HL-60 (cell line): ENCODE measurements around the gene C1QTNF7.

Experiments used
- DNase-seq, 2 experiments: peaks; one replicate each; pipeline ENCODE4 v3.0.0-alpha.2; 2010 to 2020; ENCODE audit warnings: low read depth in 1 of 2, low spot score in 1 of 2
- H3K27ac ChIP-seq: fragments of 250-450 bp; sonication (Bioruptor Pico); replicated peaks from 2 replicates; pipeline ENCODE4 v1.5.1; 2020; ENCODE audit warnings: mild to moderate bottlenecking, moderate library complexity
- H3K27me3 ChIP-seq: fragments of 250-450 bp; sonication (Bioruptor Pico); 2 replicates; pipeline ENCODE4 v1.5.1; 2021; ENCODE audit warnings: mild to moderate bottlenecking, moderate library complexity; ENCODE audit not compliant: insufficient read depth, poor library complexity, severe bottlenecking
- H3K4me3 ChIP-seq: replicated peaks from 2 replicates; pipeline ENCODE4 v1.5.1; 2011; ENCODE audit warnings: mild to moderate bottlenecking, control low read depth, low read length; ENCODE audit not compliant: insufficient read depth
- CTCF ChIP-seq: IDR thresholded peaks from one replicate; pipeline ENCODE4 v1.5.1; 2011; ENCODE audit warnings: low read length, control low read depth, inconsistent platforms; ENCODE audit not compliant: insufficient read depth
- GABPA ChIP-seq: IDR thresholded peaks from 2 replicates; pipeline ENCODE4 v1.6.1; 2012; ENCODE audit warnings: low read depth
- POLR2AphosphoS5 ChIP-seq: IDR thresholded peaks from 2 replicates; pipeline ENCODE4 v1.6.1; 2012; ENCODE audit warnings: low read depth
- SPI1 ChIP-seq: IDR thresholded peaks from 2 replicates; pipeline ENCODE4 v1.6.1; 2012; ENCODE audit warnings: low read depth, mild to moderate bottlenecking, borderline replicate concordance
- TF ChIP-seq, protein P1 (sequence below): IDR thresholded peaks from 2 replicates; pipeline ENCODE4 v1.6.1; 2012; ENCODE audit warnings: low read depth; ENCODE audit not compliant: insufficient replicate concordance

The C1QTNF7 gene

DNA sequence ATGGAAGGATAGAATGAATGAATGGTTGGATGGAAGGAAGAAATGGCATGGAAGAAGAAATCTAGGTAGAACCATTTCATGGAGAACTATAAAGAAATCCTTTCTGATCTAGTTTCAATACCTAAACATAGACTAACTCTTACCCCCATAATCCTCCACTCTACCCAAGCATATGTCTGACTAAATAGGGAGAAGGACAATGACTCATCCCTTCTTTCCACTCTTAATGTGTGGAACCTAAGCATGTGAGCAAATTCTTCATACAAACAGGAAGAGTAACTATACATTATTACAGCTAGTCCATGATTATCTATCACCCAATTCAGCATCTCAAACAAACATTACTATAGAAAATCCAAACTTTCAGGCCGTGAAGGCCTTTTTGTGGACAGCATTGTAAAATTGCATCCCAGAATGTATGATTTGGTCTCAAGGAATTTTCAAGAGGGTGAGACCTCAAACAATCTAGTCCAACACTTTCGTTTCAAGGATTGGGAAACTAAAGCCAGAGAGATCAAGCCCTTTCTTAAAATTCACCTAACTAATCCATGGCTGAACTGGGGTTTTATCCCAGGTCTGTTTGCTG is 11.2 kb downstream of the C1QTNF7 start:
- DNase-seq = no peak
- no peak overlapping the region for H3K27ac ChIP-seq
- no peak overlapping the region for H3K4me3 ChIP-seq
- TF ChIP-seq SPI1 (no peak), CTCF (no peak), POLR2AphosphoS5 (no peak), GABPA (no peak)
- TF ChIP-seq, protein P1, sequence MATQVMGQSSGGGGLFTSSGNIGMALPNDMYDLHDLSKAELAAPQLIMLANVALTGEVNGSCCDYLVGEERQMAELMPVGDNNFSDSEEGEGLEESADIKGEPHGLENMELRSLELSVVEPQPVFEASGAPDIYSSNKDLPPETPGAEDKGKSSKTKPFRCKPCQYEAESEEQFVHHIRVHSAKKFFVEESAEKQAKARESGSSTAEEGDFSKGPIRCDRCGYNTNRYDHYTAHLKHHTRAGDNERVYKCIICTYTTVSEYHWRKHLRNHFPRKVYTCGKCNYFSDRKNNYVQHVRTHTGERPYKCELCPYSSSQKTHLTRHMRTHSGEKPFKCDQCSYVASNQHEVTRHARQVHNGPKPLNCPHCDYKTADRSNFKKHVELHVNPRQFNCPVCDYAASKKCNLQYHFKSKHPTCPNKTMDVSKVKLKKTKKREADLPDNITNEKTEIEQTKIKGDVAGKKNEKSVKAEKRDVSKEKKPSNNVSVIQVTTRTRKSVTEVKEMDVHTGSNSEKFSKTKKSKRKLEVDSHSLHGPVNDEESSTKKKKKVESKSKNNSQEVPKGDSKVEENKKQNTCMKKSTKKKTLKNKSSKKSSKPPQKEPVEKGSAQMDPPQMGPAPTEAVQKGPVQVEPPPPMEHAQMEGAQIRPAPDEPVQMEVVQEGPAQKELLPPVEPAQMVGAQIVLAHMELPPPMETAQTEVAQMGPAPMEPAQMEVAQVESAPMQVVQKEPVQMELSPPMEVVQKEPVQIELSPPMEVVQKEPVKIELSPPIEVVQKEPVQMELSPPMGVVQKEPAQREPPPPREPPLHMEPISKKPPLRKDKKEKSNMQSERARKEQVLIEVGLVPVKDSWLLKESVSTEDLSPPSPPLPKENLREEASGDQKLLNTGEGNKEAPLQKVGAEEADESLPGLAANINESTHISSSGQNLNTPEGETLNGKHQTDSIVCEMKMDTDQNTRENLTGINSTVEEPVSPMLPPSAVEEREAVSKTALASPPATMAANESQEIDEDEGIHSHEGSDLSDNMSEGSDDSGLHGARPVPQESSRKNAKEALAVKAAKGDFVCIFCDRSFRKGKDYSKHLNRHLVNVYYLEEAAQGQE = no peak
- H3K27me3 ChIP-seq = no peaks in the 10 kb centered on the region

GRCh38 chr4:15443371-15444160 is 15.7 kb downstream of the C1QTNF7 start:
- TF ChIP-seq POLR2AphosphoS5 = no peak
- no peak for TF ChIP-seq CTCF
- TF ChIP-seq, protein P1 = no peak
- TF ChIP-seq SPI1 = no peak
- TF ChIP-seq GABPA = no peak
- Histone ChIP-seq H3K27ac (no peak overlapping the region), H3K27me3 (no peaks in the 10 kb centered on the region), H3K4me3 (no peak overlapping the region)
- no peak for DNase-seq

- no peak overlapping the region for H3K27ac ChIP-seq
- DNase-seq = no peak
- TF ChIP-seq GABPA = no peak
- no peak for TF ChIP-seq CTCF
- TF ChIP-seq POLR2AphosphoS5 = no peak
- TF ChIP-seq, protein P1 = no peak
- no peak for TF ChIP-seq SPI1
- H3K4me3 ChIP-seq = no peak overlapping the region
- H3K27me3 ChIP-seq = no peaks in the 10 kb centered on the region
Measured at GRCh38 chr4:15444276-15444675, 16.4 kb downstream of the C1QTNF7 start.
